Kidney epithelial cell (primary cell): Measurements from ENCODE around the gene AKT2. TPM values are rescaled to one million over a fixed set of nuclear protein-coding genes. Genes with fewer than 3 reads are reported as not detected.

Source experiments
- DNase-seq: peaks from one replicate; pipeline ENCODE4 v3.0.0-alpha.2; 2010; ENCODE audit warnings: low read depth
- H3K27me3 ChIP-seq: 2 replicates; pipeline ENCODE4 v1.6.0; 2011; ENCODE audit warnings: low read length; ENCODE audit not compliant: control insufficient read depth, insufficient read depth
- H3K36me3 ChIP-seq: 2 replicates; pipeline ENCODE4 v1.5.1; 2011; ENCODE audit warnings: low read length; ENCODE audit not compliant: control insufficient read depth, insufficient read depth
- H3K4me3 ChIP-seq: 2 replicates; pipeline ENCODE4 v1.5.1; 2011; ENCODE audit warnings: low read depth, mild to moderate bottlenecking, control low read depth, low read length
- total RNA-seq: library from RNA; depleted of rRNA; stranded (reverse); fragments of >200 nt; gene quantifications from 2 replicates; pipeline ENCODE4 v1.2.3, GENCODE V29; 2015
- TF ChIP-seq, protein P1 (sequence below): IDR thresholded peaks from 2 replicates; pipeline ENCODE4 v1.5.1; 2011; ENCODE audit warnings: mild to moderate bottlenecking, moderate library complexity, low read length, control low read depth, inconsistent platforms; ENCODE audit not compliant: insufficient read depth, poor library complexity, severe bottlenecking

The AKT2 gene
- total RNA-seq, 1 donor from 2014 or later = 73.5 TPM

DNA sequence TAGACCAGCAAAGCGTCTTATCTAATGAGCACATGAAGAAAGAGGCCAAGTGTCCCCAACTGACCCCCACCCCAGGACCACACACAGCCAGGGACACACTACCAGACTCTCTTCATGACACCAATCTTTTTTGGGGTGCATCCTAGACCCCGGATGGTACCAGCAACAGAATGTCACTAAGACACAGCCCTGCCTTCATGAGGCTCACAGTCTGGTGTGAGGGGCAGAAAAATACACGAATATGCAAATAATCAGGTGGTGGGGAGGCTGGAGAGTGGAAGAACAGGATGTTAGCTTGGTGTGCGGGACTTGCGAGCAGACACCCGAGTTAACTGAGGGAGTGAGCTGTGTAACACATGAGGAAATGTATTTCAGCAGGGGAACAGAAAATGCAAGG is 17.5 kb downstream of the AKT2 start:
- H3K27me3 ChIP-seq = no peaks in the 10 kb centered on the region
- no peak for DNase-seq
- peaks cover 2% of the 10 kb centered on the region for H3K36me3 ChIP-seq
- H3K4me3 ChIP-seq = no peak overlapping the region
- TF ChIP-seq, protein P1, sequence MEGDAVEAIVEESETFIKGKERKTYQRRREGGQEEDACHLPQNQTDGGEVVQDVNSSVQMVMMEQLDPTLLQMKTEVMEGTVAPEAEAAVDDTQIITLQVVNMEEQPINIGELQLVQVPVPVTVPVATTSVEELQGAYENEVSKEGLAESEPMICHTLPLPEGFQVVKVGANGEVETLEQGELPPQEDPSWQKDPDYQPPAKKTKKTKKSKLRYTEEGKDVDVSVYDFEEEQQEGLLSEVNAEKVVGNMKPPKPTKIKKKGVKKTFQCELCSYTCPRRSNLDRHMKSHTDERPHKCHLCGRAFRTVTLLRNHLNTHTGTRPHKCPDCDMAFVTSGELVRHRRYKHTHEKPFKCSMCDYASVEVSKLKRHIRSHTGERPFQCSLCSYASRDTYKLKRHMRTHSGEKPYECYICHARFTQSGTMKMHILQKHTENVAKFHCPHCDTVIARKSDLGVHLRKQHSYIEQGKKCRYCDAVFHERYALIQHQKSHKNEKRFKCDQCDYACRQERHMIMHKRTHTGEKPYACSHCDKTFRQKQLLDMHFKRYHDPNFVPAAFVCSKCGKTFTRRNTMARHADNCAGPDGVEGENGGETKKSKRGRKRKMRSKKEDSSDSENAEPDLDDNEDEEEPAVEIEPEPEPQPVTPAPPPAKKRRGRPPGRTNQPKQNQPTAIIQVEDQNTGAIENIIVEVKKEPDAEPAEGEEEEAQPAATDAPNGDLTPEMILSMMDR = no peak

DNA sequence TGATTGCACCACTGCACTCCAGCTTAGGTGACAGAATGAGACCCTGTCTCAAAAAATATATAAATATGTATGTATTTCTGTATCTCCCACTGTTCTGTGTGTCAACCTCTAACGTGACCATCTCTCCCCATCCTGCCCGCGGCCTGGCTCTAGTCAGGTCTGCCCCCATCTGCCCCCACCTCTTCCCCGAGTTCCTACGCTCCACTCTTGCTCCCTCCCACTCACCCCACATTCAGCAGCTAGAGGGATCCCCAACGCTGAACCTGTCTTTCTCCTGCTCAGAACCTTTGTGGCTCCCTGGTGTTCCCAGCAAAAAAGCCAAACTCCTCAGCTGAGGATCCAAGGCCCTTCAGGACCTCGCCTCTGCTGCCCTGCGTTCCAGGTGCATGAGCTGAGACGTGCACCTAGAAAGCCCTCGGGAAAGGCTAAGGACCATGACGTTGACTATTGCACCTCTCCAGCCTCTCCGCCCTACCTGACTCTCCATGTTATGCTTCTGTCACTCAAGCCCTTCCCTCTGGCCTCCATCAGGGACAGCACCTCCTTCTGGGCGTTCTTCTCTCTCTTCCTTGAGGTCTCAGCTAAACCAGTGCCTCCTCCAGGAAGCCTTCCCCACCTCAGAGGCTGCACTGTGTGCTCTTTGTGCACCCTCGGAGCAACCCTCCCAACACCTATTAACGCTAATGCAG is 18.1 kb downstream of the AKT2 start:
- DNase-seq = no peak
- no peak overlapping the region for H3K4me3 ChIP-seq
- no peaks in the 10 kb centered on the region for H3K36me3 ChIP-seq
- H3K27me3 ChIP-seq = no peaks in the 10 kb centered on the region
- TF ChIP-seq, protein P1 = no peak

- Histone ChIP-seq H3K27me3 (no peaks in the 10 kb centered on the region), H3K4me3 (no peak overlapping the region)
- TF ChIP-seq, protein P1 = no peak
Measured at GRCh38 chr19:40266119-40266518, 19.0 kb downstream of the AKT2 start.

DNA sequence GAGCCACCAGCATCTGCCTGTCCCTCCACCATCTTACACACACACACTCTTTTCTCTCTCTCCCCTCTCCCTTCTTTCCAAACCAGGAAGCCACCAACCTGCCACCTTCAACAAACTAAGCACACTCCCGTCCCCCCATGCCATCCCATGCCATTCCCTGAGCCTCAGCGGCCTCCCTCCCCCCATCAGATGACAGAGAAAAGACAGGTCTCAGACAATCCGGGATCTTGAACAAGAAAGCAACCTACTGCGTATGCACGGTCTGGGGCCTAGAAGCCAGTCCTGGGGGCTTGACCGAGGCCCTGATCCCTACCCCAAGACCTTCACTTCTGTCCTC is 19.4 kb downstream of the AKT2 start:
- Histone ChIP-seq H3K27me3 (no peaks in the 10 kb centered on the region), H3K4me3 (no peak overlapping the region), H3K36me3 (no peaks in the 10 kb centered on the region)
- TF ChIP-seq, protein P1 = no peak
- no peak for DNase-seq

More at GRCh38 chr19:40266119-40266518, 19.0 kb downstream of the AKT2 start:
- no peaks in the 10 kb centered on the region for H3K36me3 ChIP-seq
- DNase-seq = no peak

DNA sequence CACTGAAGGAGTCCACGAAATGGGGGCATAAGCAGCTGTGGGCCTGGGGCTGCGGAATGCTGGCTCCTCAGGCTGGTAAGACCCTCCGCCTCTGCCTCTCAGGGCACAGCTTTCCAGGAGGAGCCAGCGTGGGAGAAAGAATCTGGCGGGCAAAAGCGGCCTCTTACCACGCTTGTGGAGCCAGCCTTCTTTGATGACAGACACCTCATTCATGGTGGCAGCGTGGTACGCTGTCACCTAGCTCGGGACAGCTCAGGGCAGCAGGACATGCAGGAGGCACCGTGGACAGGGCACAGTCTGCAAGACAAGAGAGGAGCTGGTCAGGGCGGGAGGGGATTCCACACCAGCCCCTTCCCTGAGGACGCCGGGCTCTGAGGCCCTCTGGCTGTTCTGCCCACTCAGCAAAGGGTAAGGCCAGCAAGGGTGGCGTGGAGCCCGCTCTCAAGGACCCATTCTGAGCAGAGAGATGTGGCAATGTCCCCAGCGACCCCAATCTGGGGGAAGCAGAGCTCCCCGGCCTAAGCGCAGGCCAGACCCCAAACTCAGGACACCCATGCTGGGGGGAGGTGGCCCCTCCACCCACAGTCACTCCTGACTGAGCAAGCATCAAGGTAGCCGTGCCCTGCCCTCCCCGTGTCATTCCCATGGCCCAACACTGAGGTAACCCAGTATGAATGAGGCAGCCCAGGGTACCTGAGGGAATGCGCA is 19.9 kb downstream of the AKT2 start:
- Histone ChIP-seq H3K36me3 (no peaks in the 10 kb centered on the region), H3K27me3 (no peaks in the 10 kb centered on the region), H3K4me3 (no peak overlapping the region)
- TF ChIP-seq, protein P1 = no peak
- no peak for DNase-seq
